Endometrial microvascular endothelial cells (primary cell): ENCODE results near the gene AACS. TPM values are rescaled to one million over a fixed set of nuclear protein-coding genes. Genes with fewer than 3 reads are reported as not detected.
"Not testable (repeated sequence)": the region's sequence is repeated elsewhere in the genome, so short reads cannot be mapped to it uniquely, and the experiment has no call there.

Experiments
- in situ Hi-C: cut with HindIII; loops from 2 replicates; pipeline ENCODE4 v1.10.0; 2017; ENCODE audit warnings: low sequenced_read_pairs, low pct_unique_long_range_greater_than_20kb; ENCODE audit errors: inconsistent ontology term
- total RNA-seq: library from RNA; depleted of rRNA; stranded (reverse); fragments of >200 nt; gene quantifications from one replicate; pipeline ENCODE4 v1.2.3, GENCODE V29; 2015; ENCODE audit errors: inconsistent ontology term

AACS gene
- total RNA-seq, 1 donor from 2014 or later: 23.0 TPM

DNA sequence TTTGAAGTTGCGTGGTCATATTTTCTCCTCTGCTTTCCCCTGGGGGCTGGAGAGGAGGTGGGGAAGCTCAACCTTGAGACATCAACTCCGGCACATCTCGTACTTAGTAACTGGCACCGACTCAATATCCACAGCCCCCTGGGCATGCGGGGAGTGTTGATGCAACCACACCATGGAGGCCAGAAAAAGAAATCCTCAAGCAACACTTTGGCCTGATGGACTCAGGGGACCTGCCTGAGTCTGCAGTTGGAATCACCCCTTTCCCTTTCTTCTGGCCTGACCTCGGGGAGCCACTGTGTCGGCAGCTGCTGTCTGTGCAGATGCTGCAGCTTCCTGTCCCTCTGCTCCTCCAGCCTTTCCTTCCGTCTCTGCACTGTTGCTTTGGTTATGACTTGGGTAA lies 11.4 kb upstream of the AACS start:
- in situ Hi-C loops: no loop called here

DNA sequence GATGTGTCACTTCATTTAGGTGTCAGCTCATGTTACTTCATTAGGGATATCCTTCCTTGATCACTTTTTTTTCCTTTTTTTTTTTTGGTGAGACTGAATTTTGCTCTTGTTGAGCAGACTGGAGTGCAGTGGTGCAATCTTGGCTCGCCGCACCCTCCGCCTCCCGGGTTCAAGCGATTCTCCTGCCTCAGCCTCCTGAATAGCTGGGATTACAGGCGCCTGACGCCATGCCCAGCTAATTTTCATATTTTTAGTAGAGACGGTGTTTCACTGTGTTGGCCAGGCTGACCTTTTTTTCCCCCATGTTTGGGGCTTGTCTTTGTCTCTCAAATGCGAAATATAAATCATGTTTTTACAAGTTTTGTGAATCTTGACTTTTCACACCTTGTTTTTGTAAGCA lies 9.6 kb upstream of the AACS start:
- in situ Hi-C loops: no loop called here

DNA sequence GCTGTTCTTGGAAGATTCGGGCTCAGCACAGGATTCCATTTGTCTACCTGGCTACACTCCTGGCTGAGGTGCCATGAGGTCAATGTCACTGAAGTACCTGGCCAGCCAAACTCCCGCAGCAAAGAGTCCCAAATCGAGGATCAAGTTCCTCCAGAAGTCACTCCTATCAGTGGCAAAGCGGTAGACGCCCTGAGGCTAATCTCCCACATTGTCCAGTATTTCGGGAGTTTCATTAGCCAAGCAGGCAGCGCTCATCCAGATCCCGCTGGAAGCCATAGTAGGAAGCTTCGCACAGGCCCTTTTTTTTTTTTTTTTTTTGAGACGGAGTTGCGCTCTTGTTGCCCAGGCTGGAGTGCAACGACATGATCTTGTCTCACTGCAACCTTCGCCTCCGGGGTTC lies 8.9 kb upstream of the AACS start:
- in situ Hi-C loops: no loop called here

DNA sequence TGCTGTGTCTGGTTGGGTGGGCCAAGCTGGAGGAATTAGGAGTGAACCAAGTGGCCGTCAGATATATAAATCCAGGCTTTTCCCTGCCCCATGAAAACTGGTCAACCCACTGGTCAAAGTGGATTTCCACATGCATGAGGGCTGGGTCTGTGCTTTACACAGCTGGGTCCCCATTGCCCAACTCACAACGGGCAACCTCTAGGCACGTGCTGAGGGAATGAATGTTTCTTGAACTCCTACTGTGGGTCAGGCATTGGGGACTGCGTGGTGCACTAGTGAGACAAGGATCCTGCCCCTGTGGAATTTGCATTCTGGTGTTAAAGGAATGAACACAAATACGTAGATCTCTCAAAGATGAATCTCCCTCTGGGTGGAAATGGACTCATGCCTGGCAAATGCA lies 7.5 kb upstream of the AACS start:
- in situ Hi-C loops: no loop called here

DNA sequence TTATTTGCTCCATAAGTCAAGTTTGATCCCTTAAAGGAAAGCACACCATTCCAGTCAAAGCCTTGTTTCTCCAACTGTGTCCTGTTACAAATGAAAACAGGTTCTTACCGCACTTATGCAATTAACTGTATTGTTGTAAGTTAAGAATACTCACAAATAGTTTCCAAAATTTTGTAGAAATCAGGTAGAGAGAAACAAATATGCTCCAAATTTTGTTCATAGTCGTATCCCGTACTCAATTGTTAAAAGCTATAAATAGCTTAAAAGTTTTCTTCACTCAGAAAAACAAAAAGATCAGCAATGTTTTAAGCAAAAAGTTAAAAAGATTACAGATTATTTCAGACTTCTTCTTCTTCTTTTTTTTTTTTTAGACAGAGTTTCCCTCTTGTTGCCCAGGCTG lies 4.0 kb upstream of the AACS start:
- in situ Hi-C loops: no loop called here

DNA sequence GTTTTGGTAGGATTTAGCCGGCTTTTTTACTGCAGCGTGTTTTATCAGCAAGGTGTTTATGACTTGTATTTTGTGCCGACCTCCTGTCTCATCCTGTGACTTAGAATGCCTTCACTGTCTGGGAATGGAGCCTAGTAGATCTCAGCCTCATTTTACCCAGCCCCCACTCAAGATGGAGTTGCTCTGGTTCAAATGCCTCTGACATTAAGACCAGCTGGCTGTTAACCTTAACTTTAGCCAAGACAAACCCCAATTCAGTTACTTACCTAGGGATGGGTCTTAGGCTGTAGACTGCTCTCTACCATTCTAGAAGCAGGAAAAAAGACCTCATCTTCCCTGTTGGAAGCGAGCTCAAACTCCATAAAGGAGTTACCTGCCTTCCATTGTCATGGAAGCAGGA lies 1.7 kb upstream of the AACS start:
- in situ Hi-C loops: not testable (repeated sequence)

DNA sequence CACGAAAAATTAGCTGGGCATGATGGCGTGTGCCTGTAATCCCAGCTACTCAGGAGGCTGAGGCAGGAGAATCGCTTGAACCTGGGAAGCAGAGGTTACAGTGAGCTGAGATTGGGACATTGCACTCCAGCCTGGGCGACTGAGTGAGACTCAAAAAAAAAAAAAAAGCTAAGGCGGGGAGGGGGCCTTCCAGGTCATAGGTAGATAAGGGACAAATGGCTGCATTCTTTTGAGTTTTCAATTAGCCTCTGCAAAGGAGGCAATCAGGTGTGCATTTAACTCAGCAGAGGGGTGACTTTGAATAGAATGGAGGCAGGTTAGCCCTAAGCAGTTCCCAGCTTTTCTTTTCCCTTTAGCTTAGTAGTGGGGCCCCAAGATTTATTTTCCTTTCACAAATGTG lies 743 bp upstream of the AACS start:
- in situ Hi-C loops: no loop called here

DNA sequence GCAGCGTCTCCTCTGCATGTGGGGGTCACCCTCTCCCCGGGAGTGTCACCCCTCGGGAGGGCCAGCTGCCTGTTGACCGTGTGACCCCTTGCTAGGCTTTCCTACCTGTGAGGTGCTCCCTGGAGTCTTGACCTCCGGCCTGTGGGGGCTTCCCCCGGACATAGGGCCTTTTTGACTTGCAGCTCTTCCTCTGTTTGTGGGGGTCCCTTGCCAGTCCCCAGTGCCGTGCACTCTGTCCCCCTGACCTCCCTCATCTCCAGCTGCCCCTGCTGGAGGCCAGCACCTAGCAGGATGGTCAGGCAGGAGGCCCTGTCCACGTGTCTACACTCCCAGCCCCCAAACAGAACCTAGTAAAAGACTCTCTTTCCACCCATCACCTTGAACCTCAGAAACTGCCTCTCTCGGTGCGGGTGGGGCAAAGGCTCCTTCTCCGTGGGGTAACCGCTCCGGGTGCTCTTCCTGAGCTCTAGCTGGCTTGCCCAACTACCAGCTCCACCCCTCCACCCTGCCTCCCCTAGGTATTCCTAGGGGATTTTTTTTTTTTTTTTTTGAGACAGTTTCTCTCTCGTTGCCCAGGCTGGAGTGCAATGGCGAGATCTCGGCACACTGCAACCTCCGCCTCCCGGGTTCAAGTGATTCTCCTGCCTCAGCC lies 810 bp downstream of the AACS start:
- in situ Hi-C loops: no loop called here

DNA sequence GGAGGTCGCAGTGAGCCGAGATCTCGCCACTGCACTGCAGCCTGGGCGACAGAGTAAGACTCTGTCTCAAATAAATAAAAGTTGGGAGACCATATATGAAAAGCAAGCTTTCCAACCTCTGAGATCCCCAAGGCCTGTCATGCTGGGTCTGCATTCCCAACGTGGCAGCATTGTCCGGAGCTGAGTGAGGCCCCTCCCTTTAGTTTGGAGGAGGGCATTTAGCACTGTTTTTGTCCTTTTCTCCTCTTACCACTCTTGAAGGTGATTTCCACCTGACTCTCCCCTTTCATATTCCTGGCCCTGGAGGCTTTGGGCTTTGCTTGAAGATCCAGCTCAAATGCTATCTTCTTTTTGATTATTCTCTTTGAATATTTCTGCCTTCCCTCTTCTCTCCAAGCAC lies 3.2 kb downstream of the AACS start:
- in situ Hi-C loops: no loop called here

DNA sequence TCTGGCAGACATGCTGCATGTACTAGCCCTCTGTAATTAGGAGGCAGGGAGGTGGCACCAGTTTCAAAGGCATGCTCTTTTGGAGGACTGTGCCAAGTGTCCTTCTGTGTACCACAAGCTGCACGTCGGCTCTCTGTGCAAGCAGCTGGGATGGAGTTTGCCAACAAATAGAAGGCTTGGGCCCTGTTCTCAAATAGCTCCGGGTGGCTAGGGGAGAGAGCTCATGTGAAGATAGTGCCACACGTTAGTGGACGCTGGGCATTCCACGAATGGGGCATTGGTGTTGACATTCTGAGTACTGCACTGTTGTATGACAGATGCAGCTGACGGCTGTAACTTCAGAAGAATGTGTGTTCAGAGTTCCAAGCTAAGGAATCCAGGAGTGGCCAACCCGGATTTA lies 4.4 kb downstream of the AACS start:
- in situ Hi-C loops: no loop called here

DNA sequence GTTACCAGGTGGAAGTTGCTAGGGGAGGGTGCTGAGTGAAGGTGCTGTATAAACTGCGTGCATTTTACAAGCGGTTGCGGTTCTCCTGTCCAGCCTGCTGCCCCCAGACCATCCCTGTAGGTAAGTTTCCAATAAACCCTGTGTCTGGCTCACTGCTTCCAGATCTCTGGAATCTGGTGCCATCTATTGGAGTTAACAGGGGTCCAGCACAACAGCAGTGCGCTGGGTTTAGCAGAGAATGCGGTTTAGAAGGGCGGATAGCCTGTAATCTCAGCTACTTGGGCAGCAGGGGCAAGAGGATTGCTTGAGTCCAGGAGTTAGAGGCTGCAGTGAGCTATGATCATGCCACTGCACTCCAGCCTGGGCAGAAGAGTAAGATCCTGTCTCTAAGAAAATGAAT lies 4.9 kb downstream of the AACS start:
- in situ Hi-C loops: no loop called here

DNA sequence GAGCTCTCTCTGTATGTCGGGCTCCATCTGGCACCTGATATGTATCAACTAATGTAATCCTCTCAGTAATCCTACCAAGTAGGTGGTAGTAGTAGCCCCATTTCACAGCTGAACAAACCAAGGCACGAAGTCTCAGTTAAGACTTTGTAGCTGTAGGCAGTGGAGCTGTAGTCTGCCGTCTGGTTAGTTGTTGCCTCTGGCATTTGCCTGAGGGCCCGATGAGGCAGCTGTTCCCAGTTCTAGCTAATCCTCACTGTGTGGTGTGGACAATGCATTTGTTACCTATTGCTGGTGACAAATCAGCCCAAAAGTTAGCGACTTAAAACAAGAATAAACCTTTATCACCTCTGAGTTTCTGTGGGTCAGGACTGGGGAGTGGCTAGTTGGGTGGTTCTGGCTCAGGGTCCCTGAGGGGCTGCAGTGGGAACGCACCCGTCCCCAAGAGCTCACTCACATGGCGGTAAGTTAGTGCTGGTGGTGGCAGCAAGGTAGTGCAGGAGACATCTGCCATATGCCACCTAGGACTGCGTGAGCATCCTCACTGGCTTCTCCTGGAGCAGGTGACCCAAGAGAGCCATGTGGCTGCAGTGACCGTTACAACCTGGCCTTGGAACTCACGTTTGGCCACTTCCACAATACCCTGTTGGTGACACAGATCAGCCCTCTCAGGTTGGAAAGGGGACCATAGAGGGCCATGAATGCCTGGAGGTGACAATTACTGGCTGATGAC lies 5.6 kb downstream of the AACS start:
- in situ Hi-C loops: no loop called here

DNA sequence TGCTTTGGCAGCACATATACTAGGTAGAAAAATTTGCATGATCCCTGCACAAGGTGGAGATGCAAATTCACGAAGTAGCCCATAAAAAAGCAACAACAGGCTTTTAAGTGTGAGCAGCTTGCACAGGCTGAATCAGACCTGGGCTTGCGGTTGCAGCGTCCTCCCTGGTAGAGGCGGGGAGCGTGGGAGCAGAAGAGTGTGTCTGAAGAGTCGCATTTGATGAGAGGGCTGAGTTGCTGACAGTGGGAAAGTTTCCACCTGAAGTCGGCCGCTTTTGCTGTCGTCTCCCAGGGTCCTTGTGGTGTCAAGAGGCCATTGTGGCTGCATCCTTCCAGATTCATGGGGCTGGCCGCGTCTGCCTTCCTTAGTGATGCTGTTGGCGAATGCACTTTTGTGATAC lies 6.2 kb downstream of the AACS start:
- in situ Hi-C loops: no loop called here

DNA sequence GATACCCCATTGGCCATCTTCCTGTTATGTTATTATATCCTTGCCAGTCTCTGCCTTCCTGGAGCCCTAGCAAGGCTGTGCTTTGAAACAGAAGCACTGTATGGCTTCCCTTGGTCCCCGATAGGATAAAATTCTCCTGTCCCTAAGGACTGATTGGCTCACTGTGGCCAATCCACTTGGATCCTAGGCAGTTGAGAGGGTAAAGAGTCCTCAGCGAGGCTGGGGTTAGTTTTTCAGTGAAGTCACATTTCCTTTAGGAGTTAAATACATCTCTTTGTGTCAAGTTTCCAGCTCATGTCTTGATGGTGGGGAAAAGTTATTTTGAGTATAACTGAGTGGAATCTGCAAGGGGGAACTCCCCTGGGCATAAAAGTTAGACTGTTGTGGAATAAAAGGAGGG lies 7.3 kb downstream of the AACS start:
- in situ Hi-C loops: no loop called here

DNA sequence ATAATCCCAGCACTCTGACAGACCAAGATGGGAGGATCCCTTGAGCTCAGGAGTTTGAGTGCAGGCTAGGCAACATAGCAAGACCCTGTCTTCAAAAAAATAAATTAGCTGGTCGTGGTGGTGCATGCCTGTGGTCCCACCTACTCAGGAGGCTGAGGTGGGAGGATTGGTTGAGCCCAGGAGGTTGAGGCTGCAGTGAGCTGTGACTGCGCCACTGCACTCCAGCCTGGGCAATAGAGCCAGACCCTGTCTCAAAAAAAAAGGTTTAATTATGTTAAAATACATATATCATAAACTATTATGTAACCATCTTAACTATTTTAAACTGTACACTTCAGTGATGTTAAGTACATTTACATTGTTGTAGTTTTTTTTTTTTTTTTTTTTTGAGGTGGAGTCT lies 9.1 kb downstream of the AACS start:
- in situ Hi-C loops: not testable (repeated sequence)

DNA sequence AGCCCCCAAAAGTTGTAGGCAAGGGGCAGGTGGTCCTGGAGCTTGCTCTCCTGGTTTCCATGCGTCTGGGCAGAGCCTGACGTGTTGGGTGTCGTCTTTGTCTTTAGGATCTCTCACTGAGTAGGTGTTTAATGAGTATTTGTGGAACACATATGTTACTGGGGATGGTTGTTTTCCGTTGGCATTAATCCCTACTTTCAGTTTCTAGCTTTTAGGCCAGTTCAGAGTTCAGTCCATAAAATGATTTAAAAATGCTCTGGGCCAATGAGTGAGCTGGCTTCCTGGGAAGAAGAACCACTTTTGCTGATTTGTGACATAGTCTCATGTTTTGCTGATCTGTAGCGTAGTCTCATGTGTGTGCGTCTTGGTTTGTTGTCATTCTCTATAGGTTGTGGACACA lies 10.9 kb downstream of the AACS start:
- in situ Hi-C loops: no loop called here

DNA sequence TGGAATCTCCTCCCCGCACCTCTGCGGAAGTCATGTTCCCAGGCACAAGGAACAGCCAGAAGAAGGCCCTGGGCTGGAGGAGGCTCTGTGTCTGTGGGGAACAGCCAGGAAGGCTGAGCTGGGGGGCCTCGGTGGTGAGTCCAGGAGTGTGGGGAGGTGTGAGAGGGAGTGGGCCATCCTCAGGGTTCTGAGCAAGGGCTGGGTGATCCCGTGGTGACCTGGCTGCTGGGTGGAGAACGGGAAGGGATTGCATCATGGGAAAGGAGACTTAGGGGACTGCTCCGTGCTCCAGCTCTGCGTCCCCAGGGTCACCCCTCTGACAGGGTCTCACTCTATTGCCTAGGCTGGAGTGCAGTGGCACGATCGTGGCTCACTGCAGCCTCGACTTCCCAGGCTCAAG lies 13.8 kb downstream of the AACS start:
- in situ Hi-C loops: no loop called here

DNA sequence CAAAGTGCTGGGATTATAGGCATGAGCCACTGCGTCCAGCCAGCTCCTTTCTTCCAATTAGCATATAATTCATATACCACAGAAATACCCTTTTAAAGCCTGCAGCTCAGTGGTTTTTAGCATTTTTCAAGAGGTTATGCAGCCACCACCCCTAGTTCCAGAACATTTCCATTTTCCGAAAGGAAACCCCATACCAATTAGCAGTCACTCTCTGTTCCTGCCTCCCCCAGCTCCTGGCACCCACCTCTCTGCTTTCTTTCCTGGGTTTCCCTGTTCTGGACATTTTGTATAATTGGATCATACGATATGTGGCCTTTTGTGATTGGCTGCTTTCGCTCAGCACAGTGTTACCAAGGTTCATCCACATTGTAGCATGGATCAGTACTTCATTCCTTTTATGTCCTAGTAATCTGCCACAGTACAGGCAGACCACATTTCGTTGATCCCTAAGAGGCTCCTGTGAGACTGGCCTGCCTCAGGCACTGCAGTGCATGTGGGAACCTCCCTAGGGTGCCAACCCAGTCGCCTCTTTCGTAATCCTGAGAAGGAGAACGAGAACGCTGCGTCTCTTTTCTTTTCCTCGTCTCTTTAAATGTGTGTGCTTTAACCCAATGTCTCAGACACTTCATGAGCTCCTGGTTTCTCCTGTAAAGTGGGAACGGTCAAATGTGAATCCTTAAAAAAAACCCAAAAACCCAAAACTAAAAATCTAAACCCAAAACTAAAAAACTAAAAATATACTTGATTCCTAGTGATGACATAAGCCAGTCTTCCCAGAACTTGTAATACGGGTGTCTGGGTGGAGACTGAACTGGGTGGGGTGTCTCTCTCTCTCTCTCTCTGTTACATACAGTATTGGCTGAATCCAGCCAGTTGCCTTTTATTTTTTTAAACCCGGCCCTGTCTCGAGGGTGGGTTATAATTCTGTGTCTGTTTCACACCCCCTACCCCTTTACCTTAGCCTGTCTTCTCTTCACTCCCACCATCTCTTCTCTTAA lies 14.7 kb downstream of the AACS start:
- in situ Hi-C loops: no loop called here

DNA sequence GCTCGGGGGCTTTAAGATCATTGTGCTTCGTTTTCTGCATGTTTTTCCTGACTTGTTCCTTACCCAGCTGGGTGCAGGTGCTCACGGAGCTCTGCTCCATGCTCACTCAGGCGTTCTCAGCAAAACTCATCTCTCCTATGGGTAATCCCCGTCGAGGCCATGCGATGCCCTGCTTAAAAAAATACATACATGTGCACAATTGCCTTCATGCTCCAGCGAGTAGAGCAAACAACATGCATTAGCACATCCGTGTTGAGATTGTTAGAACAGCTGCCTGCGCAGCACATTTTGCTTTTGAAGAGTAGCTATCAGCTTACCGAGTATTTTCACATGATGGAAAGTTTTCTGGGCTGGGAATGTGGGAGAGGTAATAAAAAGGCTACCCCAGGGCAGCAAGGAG lies 16.2 kb downstream of the AACS start:
- in situ Hi-C loops: no loop called here

DNA sequence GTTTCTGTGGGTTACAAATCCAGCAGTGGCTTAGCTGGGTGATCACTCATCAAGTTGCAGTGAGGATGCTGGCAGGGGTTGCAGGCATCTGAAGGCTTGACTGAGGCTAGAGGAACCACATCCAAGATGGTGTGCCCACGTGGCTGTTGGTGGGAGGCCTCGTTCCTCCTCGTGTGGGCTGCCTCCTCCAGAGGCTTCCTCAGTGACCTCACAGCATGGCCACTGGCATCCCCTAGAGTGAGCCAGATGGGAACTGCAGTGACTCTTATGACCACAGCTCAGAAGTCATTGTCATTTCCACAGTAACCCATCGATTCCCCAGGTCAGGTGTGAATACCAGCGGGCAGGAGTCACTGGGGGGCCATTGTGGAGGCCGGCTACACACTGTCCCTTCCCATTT lies 17.8 kb downstream of the AACS start:
- in situ Hi-C loops: no loop called here
